Brain microvascular endothelial cell (primary cell): ENCODE data around the gene KNTC1.

ENCODE experiments used
- DNase-seq: peaks from one replicate; pipeline ENCODE4 v3.0.0-alpha.2; 2020
- H3K27ac ChIP-seq: fragments of 250-450 bp; sonication (Bioruptor Pico); 2 replicates; pipeline ENCODE4 v1.5.1; 2020; ENCODE audit warnings: mild to moderate bottlenecking, moderate library complexity
- H3K27me3 ChIP-seq: fragments of 250-450 bp; sonication (Bioruptor Pico); replicated peaks from 2 replicates; pipeline ENCODE4 v1.5.1; 2020; ENCODE audit warnings: mild to moderate bottlenecking
- H3K36me3 ChIP-seq: fragments of 250-450 bp; sonication (Bioruptor Pico); replicated peaks from 2 replicates; pipeline ENCODE4 v1.5.1; 2020; ENCODE audit warnings: mild to moderate bottlenecking
- H3K4me3 ChIP-seq: 2 replicates; pipeline ENCODE4 v1.5.1; 2011; ENCODE audit warnings: low read depth, mild to moderate bottlenecking, control low read depth, low read length, moderate library complexity
- CTCF ChIP-seq: IDR thresholded peaks from 2 replicates; pipeline ENCODE4 v1.5.1; 2011; ENCODE audit warnings: low read depth, mild to moderate bottlenecking, moderate library complexity, low read length, control low read depth, inconsistent platforms; ENCODE audit errors: missing control alignments
- in situ Hi-C: cut with HindIII; loops from 2 replicates; pipeline ENCODE4 v1.10.0; 2017; ENCODE audit warnings: low sequenced_read_pairs, low pct_ligation_motif_present

Gene KNTC1

DNA sequence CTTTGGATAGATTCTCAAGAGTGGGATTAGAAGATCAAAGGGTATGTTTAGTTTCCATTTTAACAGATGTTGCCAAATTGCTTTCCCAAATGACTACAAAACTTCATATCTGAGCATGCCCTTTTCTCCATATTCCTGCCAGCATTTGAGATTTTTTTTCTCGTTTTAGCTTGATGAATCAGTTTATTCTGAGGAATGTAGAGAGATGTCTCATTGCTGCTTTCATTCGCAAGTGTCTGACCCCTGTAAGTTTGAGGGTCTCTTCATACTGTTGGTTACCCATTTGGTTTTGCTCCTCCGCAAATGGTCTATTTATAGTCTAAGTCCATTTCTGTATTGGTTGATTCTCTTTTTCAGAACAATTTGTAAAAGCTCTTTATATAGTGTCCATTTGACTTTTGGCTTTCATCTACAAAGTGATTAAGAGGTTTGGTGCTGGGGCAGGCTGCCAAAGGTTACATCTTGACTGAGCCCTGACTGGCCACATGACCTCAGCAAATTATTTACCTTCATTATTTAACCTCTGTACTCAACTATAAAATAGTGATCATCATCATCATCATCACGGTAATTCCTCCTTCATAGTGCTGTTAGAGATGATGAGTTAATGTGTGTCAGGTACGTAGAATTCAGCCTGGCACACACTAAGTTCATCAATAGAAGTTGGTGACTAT is 142.5 kb downstream of the KNTC1 start:
- peak; percentile 30 for DNase-seq
- H3K4me3 ChIP-seq: no peak overlapping the region
- in situ Hi-C loops: no loop called here

DNA sequence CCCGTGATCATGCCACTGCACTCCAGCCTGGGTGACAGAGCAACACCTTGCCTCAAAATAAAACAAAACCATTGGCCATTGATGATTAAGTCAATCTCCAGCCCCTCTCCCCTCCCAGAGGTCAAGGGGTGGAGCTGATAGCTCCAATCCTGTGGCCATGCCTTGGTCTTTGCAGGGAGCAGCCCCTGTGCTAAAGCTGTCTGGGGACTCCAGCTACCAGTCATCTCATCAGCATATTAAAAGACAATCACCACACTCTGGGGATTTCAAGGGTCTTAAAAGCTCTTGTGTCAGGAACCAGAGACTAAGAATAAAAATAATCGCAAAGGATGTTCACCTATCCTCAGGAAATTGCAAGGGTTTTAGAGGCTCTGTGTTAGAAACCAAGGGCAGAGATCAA is 145.5 kb downstream of the KNTC1 start:
- in situ Hi-C loops: no loop called here
- Histone ChIP-seq H3K27ac (no peak overlapping the region), H3K36me3 (no peaks in the 10 kb centered on the region), H3K4me3 (no peak overlapping the region), H3K27me3 (no peaks in the 10 kb centered on the region)
- DNase-seq: no peak
- no peak for TF ChIP-seq CTCF

More for the DNA sequence above, 142.5 kb downstream of the KNTC1 start:
- Histone ChIP-seq H3K36me3 (no peaks in the 10 kb centered on the region), H3K27me3 (no peaks in the 10 kb centered on the region), H3K27ac (peak overlapping the region; percentile 22)
- TF ChIP-seq CTCF: no peak
